ENCODE measurements around the gene WDPCP.

Gene WDPCP

GRCh38 chr2:63124218-63124617, 464.1 kb downstream of the WDPCP start:
- no peak for ATAC-seq

GRCh38 chr2:63122921-63123320, 465.4 kb downstream of the WDPCP start:
- no peak for ATAC-seq
- TF ChIP-seq BACH2 (CRISPR knock-in tag; IDR thresholded peaks at IDR 0.05; ENCODE audit: borderline replicate concordance) = no peak
- no peak for TF ChIP-seq CSDC2 (CRISPR knock-in tag; IDR thresholded peaks at IDR 0.05)
- TF ChIP-seq ARNTL (CRISPR knock-in tag; IDR thresholded peaks at IDR 0.05; ENCODE audit: borderline replicate concordance, low read depth) = no peak
- no peak for TF ChIP-seq TSHZ2 (CRISPR knock-in tag; IDR thresholded peaks at IDR 0.05)

More at GRCh38 chr2:63124218-63124617, 464.1 kb downstream of the WDPCP start:
- TF ChIP-seq ZNF565 (CRISPR knock-in tag; conservative IDR thresholded peaks at IDR 0.05; ENCODE audit: low read depth) (no peak), ZFP30 (CRISPR knock-in tag; IDR thresholded peaks at IDR 0.05) (no peak), RARB (CRISPR knock-in tag; IDR thresholded peaks at IDR 0.05) (no peak), CSDC2 (CRISPR knock-in tag; IDR thresholded peaks at IDR 0.05) (no peak), ESRRG (CRISPR knock-in tag; IDR thresholded peaks at IDR 0.05) (no peak), ISL1 (CRISPR knock-in tag; IDR thresholded peaks at IDR 0.05) (no peak), PPARA (CRISPR knock-in tag; IDR thresholded peaks at IDR 0.05; ENCODE audit: borderline replicate concordance) (no peak), TOX (CRISPR knock-in tag; IDR thresholded peaks at IDR 0.05; ENCODE audit: borderline replicate concordance) (no peak), OSR1 (CRISPR knock-in tag; IDR thresholded peaks at IDR 0.05) (no peak), ZFP3 (CRISPR knock-in tag; IDR thresholded peaks at IDR 0.05) (no peak), SNAI2 (CRISPR knock-in tag; IDR thresholded peaks at IDR 0.05) (no peak)
- TF ChIP-seq, protein P1, sequence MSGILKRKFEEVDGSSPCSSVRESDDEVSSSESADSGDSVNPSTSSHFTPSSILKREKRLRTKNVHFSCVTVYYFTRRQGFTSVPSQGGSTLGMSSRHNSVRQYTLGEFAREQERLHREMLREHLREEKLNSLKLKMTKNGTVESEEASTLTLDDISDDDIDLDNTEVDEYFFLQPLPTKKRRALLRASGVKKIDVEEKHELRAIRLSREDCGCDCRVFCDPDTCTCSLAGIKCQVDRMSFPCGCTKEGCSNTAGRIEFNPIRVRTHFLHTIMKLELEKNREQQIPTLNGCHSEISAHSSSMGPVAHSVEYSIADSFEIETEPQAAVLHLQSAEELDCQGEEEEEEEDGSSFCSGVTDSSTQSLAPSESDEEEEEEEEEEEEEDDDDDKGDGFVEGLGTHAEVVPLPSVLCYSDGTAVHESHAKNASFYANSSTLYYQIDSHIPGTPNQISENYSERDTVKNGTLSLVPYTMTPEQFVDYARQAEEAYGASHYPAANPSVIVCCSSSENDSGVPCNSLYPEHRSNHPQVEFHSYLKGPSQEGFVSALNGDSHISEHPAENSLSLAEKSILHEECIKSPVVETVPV (CRISPR knock-in tag; IDR thresholded peaks at IDR 0.05) = no peak
- TF ChIP-seq, protein P2, sequence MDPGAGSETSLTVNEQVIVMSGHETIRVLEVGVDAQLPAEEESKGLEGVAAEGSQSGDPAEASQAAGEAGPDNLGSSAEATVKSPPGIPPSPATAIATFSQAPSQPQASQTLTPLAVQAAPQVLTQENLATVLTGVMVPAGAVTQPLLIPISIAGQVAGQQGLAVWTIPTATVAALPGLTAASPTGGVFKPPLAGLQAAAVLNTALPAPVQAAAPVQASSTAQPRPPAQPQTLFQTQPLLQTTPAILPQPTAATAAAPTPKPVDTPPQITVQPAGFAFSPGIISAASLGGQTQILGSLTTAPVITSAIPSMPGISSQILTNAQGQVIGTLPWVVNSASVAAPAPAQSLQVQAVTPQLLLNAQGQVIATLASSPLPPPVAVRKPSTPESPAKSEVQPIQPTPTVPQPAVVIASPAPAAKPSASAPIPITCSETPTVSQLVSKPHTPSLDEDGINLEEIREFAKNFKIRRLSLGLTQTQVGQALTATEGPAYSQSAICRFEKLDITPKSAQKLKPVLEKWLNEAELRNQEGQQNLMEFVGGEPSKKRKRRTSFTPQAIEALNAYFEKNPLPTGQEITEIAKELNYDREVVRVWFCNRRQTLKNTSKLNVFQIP (CRISPR knock-in tag; IDR thresholded peaks at IDR 0.05; ENCODE audit: borderline replicate concordance, low read depth) = no peak

DNA sequence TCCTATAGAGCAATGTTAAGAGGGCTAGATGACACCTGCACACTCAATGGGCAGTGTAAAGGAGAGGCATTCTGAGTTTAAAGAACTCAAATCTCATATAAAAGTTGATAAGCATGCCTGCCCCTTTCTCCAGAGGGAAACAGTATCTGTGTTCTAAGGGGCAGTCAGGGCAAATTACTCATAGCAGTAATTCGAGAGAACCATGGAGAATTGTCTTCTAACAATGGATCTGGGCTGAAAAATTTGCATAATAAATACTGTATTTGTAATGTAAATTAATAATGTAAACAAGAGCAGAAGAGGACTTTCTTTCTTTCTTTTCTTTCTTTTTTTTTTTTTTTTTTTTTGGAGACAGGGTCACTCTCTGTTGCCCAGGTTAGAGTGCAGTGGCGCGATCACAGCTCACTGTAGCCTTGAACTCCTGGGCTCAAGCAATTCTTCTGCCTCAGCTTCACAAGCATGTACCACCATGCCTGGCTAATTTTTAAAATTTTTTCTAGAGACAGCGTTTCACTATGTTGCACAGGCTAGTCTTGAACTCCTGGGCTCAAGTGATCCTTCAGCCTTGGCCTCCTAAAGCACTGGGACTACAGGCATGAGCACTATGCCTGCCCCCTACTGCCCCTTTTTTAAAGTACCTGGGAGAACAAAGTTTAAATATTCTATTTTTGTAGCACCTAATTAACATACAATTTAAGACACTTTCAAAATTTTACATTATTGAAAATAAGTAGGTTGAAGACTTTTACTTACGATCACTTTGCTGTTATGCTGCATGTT, 467.0 kb downstream of the WDPCP start:
- TF ChIP-seq, protein P1 (CRISPR knock-in tag; IDR thresholded peaks at IDR 0.05) = no peak
- TF ChIP-seq ISL1 (CRISPR knock-in tag; IDR thresholded peaks at IDR 0.05) = no peak
- TF ChIP-seq, protein P3, sequence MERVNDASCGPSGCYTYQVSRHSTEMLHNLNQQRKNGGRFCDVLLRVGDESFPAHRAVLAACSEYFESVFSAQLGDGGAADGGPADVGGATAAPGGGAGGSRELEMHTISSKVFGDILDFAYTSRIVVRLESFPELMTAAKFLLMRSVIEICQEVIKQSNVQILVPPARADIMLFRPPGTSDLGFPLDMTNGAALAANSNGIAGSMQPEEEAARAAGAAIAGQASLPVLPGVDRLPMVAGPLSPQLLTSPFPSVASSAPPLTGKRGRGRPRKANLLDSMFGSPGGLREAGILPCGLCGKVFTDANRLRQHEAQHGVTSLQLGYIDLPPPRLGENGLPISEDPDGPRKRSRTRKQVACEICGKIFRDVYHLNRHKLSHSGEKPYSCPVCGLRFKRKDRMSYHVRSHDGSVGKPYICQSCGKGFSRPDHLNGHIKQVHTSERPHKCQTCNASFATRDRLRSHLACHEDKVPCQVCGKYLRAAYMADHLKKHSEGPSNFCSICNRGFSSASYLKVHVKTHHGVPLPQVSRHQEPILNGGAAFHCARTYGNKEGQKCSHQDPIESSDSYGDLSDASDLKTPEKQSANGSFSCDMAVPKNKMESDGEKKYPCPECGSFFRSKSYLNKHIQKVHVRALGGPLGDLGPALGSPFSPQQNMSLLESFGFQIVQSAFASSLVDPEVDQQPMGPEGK (CRISPR knock-in tag; IDR thresholded peaks at IDR 0.05; ENCODE audit: borderline replicate concordance) = no peak
- no peak for TF ChIP-seq TOX (CRISPR knock-in tag; IDR thresholded peaks at IDR 0.05; ENCODE audit: borderline replicate concordance)
- no peak for TF ChIP-seq TSHZ2 (CRISPR knock-in tag; IDR thresholded peaks at IDR 0.05)
- no peak for TF ChIP-seq TCF4 (CRISPR knock-in tag; IDR thresholded peaks at IDR 0.05; ENCODE audit: borderline replicate concordance)
- no peak for TF ChIP-seq OSR1 (CRISPR knock-in tag; IDR thresholded peaks at IDR 0.05)
- TF ChIP-seq CREB5 (CRISPR knock-in tag; IDR thresholded peaks at IDR 0.05; ENCODE audit: low read depth) = no peak
- TF ChIP-seq ZFP30 (CRISPR knock-in tag; IDR thresholded peaks at IDR 0.05) = no peak
- TF ChIP-seq RARB (CRISPR knock-in tag; IDR thresholded peaks at IDR 0.05) = no peak
- TF ChIP-seq ZNF565 (CRISPR knock-in tag; conservative IDR thresholded peaks at IDR 0.05; ENCODE audit: low read depth) = no peak
- TF ChIP-seq ZC3H10 (CRISPR knock-in tag; IDR thresholded peaks at IDR 0.05) = no peak
- no peak for ATAC-seq
